HepG2 (cell line): ENCODE data around the gene CHRM5. TPM values are rescaled to one million over a fixed set of nuclear protein-coding genes. Genes with fewer than 3 reads are reported as not detected.

Source experiments
- ATAC-seq: fragments of 200-7000 bp; cut with Tn5 transposase; 3 replicates; pipeline ENCODE4 v1.9.1; 2020; ENCODE audit warnings: mild to moderate bottlenecking, moderate library complexity
- BruUV-seq: library from RNA; stranded (reverse); fragments of 400-500 nt; replicated peaks from 2 replicates; lab custom pipeline; 2021; lab: Mats Ljungman, UMichigan
- CTCF ChIA-PET: fragments of 300-600 bp; formaldehyde crosslinking; extraction: SDS; loops from one replicate; lab custom pipeline; 2021; ENCODE audit warnings: low total read pairs, inconsistent platforms, low intra/inter-chr PET ratio; lab: Yijun Ruan, JAX
- POLR2A ChIA-PET: fragments of 350-600 bp; sonication (Branson Sonifier 250); formaldehyde crosslinking; loops from one replicate; lab custom pipeline; 2020; ENCODE audit warnings: antibody characterized with exemption, inconsistent platforms; lab: Yijun Ruan, JAX
- DNase-seq: peaks from one replicate; pipeline ENCODE4 v3.0.0-alpha.2; 2015; ENCODE audit warnings: low spot score
- FAIRE-seq: peaks from 3 replicates; lab custom pipeline; 2011; peaks lifted over from hg19 to GRCh38; lab: Jason Lieb, UNC
- H2AFZ ChIP-seq: one replicate; pipeline ENCODE4 v1.6.1; 2011; ENCODE audit warnings: low read length, inconsistent platforms
- H3K27ac ChIP-seq: fragments of 300-600 bp; 3 replicates; pipeline ENCODE4 v1.8.0; 2011; ENCODE audit warnings: mixed run types, mild to moderate bottlenecking, mixed read lengths, low read length, inconsistent platforms; ENCODE audit not compliant: insufficient read depth; ENCODE audit errors: extremely low read length
- H3K27me3 ChIP-seq, 2 experiments: fragments of 200-600 bp in 1 of 2; 2 replicates in 1 of 2; 3 replicates in 1 of 2; pipeline versions ENCODE4 v1.6.0 to v1.8.0; 2011; ENCODE audit warnings: low read length in 2 of 2, mild to moderate bottlenecking in 2 of 2, moderate library complexity in 2 of 2, inconsistent platforms in 1 of 2; ENCODE audit not compliant: insufficient read depth in 2 of 2, control insufficient read depth in 1 of 2
- H3K36me3 ChIP-seq, 2 experiments: fragments of 200-600 bp in 1 of 2; replicated peaks in 1 of 2; 2 replicates in 1 of 2; 3 replicates in 1 of 2; pipeline versions ENCODE4 v1.5.1 to v1.8.0; 2011; ENCODE audit warnings: low read length in 2 of 2, inconsistent platforms in 1 of 2; ENCODE audit not compliant: insufficient read depth in 2 of 2, control insufficient read depth in 1 of 2
- H3K4me1 ChIP-seq: 2 replicates; pipeline ENCODE4 v1.5.1; 2012; ENCODE audit warnings: low read length, inconsistent platforms; ENCODE audit not compliant: insufficient read depth
- H3K4me2 ChIP-seq: 2 replicates; pipeline ENCODE4 v1.6.0; 2011; ENCODE audit warnings: low read depth, low read length, inconsistent platforms
- H3K4me3 ChIP-seq, 3 experiments: fragments of 200-600 bp in 1 of 3; sonication (generic), shearing (Covaris generic) in 1 of 3; replicated peaks in 1 of 3; 2 replicates each; pipeline ENCODE4 v1.5.1; 2011 to 2016; ENCODE audit warnings: low read length in 3 of 3, inconsistent platforms in 2 of 3, low read depth in 2 of 3, mild to moderate bottlenecking in 2 of 3, control low read depth in 1 of 3, mixed read lengths in 1 of 3; ENCODE audit not compliant: insufficient read depth in 1 of 3
- H3K79me2 ChIP-seq: one replicate; pipeline ENCODE4 v1.6.1; 2011; ENCODE audit warnings: low read length, inconsistent platforms; ENCODE audit not compliant: insufficient read depth
- H3K9ac ChIP-seq: 2 replicates; pipeline ENCODE4 v1.6.0; 2011; ENCODE audit warnings: mild to moderate bottlenecking, low read depth, low read length, inconsistent platforms; ENCODE audit not compliant: insufficient read depth
- H3K9me3 ChIP-seq: 2 replicates; pipeline ENCODE4 v1.5.1; 2012; ENCODE audit warnings: mild to moderate bottlenecking, low read length
- H4K20me1 ChIP-seq: 2 replicates; pipeline ENCODE4 v1.6.0; 2011; ENCODE audit warnings: inconsistent platforms, mild to moderate bottlenecking, low read length, moderate library complexity; ENCODE audit not compliant: insufficient read depth
- ARID4A ChIP-seq: sonication (generic); formaldehyde crosslinking; IDR thresholded peaks from 2 replicates; pipeline ENCODE4 v1.5.0; 2020; ENCODE audit warnings: mild to moderate bottlenecking, missing genetic modification reagents, borderline replicate concordance
- GATAD1 ChIP-seq: IDR thresholded peaks from 2 replicates; pipeline ENCODE4 v1.6.1; 2016; ENCODE audit warnings: missing genetic modification reagents, missing compliant biosample characterization
- NFE2L1 ChIP-seq: sonication (generic); formaldehyde crosslinking; IDR thresholded peaks from 2 replicates; pipeline ENCODE4 v1.4.0; 2020; ENCODE audit warnings: missing genetic modification reagents, mild to moderate bottlenecking, borderline replicate concordance
- SCMH1 ChIP-seq: sonication (generic); formaldehyde crosslinking; IDR thresholded peaks from 2 replicates; pipeline ENCODE4 v1.9.0; 2021; ENCODE audit warnings: missing genetic modification reagents, mild to moderate bottlenecking, borderline replicate concordance
- ZNF234 ChIP-seq: sonication (generic); formaldehyde crosslinking; conservative IDR thresholded peaks from 2 replicates; pipeline ENCODE4 v1.5.1; 2020; ENCODE audit warnings: mild to moderate bottlenecking, missing genetic modification reagents
- ZNF549 ChIP-seq: sonication (generic); formaldehyde crosslinking; IDR thresholded peaks from 2 replicates; pipeline ENCODE4 v1.5.0; 2020; ENCODE audit warnings: missing genetic modification reagents
- ZNF737 ChIP-seq: sonication (generic); formaldehyde crosslinking; IDR thresholded peaks from 2 replicates; pipeline ENCODE4 v1.5.0; 2020; ENCODE audit warnings: missing genetic modification reagents, mild to moderate bottlenecking, borderline replicate concordance
- ZNF746 ChIP-seq: sonication (generic); formaldehyde crosslinking; IDR thresholded peaks from 2 replicates; pipeline ENCODE4 v1.8.0; 2022; ENCODE audit warnings: mild to moderate bottlenecking, missing genetic modification reagents
- WGBS: methylation state at CpG from one replicate; pipeline ENCODE4 v1.1.6; 2017; ENCODE audit warnings: low lambda C conversion rate; 5-methylcytosine and 5-hydroxymethylcytosine counted together
- in situ Hi-C: cut with HindIII; loops from 2 replicates; pipeline ENCODE4 v1.10.0; 2017; ENCODE audit warnings: low pct_unique_long_range_greater_than_20kb; ENCODE audit not compliant: extremely low pct_ligation_motif_present
- intact Hi-C: fragments of 100-400 bp; cut with micrococcal nuclease; formaldehyde crosslinking; loops from one replicate; pipeline ENCODE4 v1.10.0; 2022; ENCODE audit not compliant: unreplicated experiment
- polyA plus RNA-seq, 8 experiments: library from polyadenylated mRNA; depleted of rRNA in 3 of 8; stranded (reverse) in 7 of 8; unstranded in 1 of 8; fragments of >200 nt; fragmentation: Illumina TruSeq in 4 of 8; extraction: Trizol in 4 of 8; gene quantifications; 2 replicates each; pipeline versions ENCODE4 v1.2.1 to v1.2.3, GENCODE V29; 2011 to 2016; ENCODE audit warnings: low read depth in 4 of 8, missing spikeins in 1 of 8, mixed read lengths in 1 of 8; ENCODE audit not compliant: insufficient read depth in 1 of 8
- total RNA-seq, 5 experiments: library from RNA; depleted of rRNA; stranded (reverse); fragments of >200 nt; fragmentation: Illumina TruSeq; extraction: Trizol; gene quantifications; 2 replicates each; pipeline ENCODE4 v1.2.3, GENCODE V29; 2016; ENCODE audit warnings: low read depth in 1 of 5
- TF ChIP-seq, protein P1 (sequence below): sonication (generic); formaldehyde crosslinking; IDR thresholded peaks from 2 replicates; pipeline ENCODE4 v1.4.0; 2020; ENCODE audit warnings: mild to moderate bottlenecking, missing genetic modification reagents
- TF ChIP-seq, protein P2 (sequence below): sonication (generic); formaldehyde crosslinking; IDR thresholded peaks from 2 replicates; pipeline ENCODE4 v1.8.0; 2022; ENCODE audit warnings: missing genetic modification reagents, mild to moderate bottlenecking, borderline replicate concordance

CHRM5 gene
- total and polyA plus RNA-seq, 2 of the 13 experiments (the other 11 are each of a cell fraction or from before 2014, with no cell fraction given) = not detected

- TF ChIP-seq, protein P1, sequence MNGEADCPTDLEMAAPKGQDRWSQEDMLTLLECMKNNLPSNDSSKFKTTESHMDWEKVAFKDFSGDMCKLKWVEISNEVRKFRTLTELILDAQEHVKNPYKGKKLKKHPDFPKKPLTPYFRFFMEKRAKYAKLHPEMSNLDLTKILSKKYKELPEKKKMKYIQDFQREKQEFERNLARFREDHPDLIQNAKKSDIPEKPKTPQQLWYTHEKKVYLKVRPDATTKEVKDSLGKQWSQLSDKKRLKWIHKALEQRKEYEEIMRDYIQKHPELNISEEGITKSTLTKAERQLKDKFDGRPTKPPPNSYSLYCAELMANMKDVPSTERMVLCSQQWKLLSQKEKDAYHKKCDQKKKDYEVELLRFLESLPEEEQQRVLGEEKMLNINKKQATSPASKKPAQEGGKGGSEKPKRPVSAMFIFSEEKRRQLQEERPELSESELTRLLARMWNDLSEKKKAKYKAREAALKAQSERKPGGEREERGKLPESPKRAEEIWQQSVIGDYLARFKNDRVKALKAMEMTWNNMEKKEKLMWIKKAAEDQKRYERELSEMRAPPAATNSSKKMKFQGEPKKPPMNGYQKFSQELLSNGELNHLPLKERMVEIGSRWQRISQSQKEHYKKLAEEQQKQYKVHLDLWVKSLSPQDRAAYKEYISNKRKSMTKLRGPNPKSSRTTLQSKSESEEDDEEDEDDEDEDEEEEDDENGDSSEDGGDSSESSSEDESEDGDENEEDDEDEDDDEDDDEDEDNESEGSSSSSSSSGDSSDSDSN (CRISPR knock-in tag) = no peak
- no peak for TF ChIP-seq ZNF549 (CRISPR knock-in tag)
- TF ChIP-seq NFE2L1 (CRISPR knock-in tag) = no peak
- no peak for TF ChIP-seq SCMH1
- TF ChIP-seq ZNF234 (CRISPR knock-in tag) = no peak
- no peak for TF ChIP-seq ZNF737 (CRISPR knock-in tag)
Observed at GRCh38 chr15:34010921-34011320, 42.6 kb downstream of the CHRM5 start (continued).

GRCh38 chr15:34011481-34011880 is 43.2 kb downstream of the CHRM5 start:
- no peak for TF ChIP-seq ZNF746 (CRISPR knock-in tag)
- no peak for TF ChIP-seq GATAD1 (CRISPR knock-in tag)
- no peak for TF ChIP-seq ARID4A (CRISPR knock-in tag)
- TF ChIP-seq, protein P2, sequence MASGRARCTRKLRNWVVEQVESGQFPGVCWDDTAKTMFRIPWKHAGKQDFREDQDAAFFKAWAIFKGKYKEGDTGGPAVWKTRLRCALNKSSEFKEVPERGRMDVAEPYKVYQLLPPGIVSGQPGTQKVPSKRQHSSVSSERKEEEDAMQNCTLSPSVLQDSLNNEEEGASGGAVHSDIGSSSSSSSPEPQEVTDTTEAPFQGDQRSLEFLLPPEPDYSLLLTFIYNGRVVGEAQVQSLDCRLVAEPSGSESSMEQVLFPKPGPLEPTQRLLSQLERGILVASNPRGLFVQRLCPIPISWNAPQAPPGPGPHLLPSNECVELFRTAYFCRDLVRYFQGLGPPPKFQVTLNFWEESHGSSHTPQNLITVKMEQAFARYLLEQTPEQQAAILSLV = no peak
- Histone ChIP-seq H4K20me1 (no peaks in the 10 kb centered on the region), H3K9me3 (no peaks in the 10 kb centered on the region), H3K4me3 (no peak overlapping the region), H3K4me1 (no peaks in the 10 kb centered on the region), H3K27me3 (no peaks in the 10 kb centered on the region), H3K27ac (no peak overlapping the region), H3K36me3 (no peaks in the 10 kb centered on the region), H2AFZ (no peak overlapping the region), H3K4me2 (no peak overlapping the region), H3K79me2 (no peaks in the 10 kb centered on the region), H3K9ac (no peak overlapping the region)
- 67% methylated on average over 2 of the region's 2 CpGs for WGBS
- DNase-seq (no peak), ATAC-seq (no peak), FAIRE-seq (no peak)
- intact Hi-C loops (no loop called here), in situ Hi-C loops (no loop called here)
- BruUV-seq = no TSS peak
- ChIA-PET POLR2A (no interaction called here), CTCF (no interaction called here)
